ENCODE data around the gene MLX. TPM values are rescaled to one million over a fixed set of nuclear protein-coding genes. Genes with fewer than 3 reads are reported as not detected.

MLX gene
- total RNA-seq, 1 donor from 2014 or later = 79.7 TPM

DNA sequence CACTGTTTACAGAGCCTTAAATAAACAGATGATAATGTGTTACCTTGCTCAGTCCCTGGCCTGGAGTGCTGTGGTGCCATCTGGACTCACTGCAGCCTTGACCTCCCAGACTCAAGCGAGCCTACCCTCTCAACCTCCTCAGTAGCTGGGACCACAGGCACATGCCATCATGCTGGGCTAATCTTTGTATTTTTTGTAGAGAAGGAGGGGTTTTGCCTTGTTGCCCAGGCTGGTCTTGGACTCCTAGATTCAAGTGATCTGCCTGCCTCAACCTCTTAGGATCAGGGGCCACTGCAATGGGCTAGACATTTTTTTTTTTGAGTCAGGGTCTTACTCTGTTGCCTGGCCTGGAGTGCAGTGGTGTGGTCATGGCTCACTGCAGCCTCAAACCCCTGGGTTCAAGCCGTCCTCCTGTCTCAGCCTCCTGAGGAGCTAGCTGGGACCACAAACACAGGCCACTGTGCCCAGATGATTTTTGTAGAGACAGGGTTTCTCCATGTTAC is 35.9 kb upstream of the MLX start:
- intact Hi-C loops (cut with micrococcal nuclease) = no loop called here
- Histone ChIP-seq H3K27me3 (ENCODE audit: low read depth) (no peaks in the 10 kb centered on the region), H3K36me3 (no peaks in the 10 kb centered on the region), H3K9me3 (replicated peaks) (no peaks in the 10 kb centered on the region), H3K27ac (replicated peaks) (peak overlapping the region; percentile 91), H3K4me1 (peaks cover 44% of the 10 kb centered on the region), H3K4me3 (no peak overlapping the region)
- TF ChIP-seq, protein P1, sequence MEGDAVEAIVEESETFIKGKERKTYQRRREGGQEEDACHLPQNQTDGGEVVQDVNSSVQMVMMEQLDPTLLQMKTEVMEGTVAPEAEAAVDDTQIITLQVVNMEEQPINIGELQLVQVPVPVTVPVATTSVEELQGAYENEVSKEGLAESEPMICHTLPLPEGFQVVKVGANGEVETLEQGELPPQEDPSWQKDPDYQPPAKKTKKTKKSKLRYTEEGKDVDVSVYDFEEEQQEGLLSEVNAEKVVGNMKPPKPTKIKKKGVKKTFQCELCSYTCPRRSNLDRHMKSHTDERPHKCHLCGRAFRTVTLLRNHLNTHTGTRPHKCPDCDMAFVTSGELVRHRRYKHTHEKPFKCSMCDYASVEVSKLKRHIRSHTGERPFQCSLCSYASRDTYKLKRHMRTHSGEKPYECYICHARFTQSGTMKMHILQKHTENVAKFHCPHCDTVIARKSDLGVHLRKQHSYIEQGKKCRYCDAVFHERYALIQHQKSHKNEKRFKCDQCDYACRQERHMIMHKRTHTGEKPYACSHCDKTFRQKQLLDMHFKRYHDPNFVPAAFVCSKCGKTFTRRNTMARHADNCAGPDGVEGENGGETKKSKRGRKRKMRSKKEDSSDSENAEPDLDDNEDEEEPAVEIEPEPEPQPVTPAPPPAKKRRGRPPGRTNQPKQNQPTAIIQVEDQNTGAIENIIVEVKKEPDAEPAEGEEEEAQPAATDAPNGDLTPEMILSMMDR (IDR thresholded peaks at IDR 0.05; ENCODE audit: borderline replicate concordance) = no peak
- DNase-seq = no peak

DNA sequence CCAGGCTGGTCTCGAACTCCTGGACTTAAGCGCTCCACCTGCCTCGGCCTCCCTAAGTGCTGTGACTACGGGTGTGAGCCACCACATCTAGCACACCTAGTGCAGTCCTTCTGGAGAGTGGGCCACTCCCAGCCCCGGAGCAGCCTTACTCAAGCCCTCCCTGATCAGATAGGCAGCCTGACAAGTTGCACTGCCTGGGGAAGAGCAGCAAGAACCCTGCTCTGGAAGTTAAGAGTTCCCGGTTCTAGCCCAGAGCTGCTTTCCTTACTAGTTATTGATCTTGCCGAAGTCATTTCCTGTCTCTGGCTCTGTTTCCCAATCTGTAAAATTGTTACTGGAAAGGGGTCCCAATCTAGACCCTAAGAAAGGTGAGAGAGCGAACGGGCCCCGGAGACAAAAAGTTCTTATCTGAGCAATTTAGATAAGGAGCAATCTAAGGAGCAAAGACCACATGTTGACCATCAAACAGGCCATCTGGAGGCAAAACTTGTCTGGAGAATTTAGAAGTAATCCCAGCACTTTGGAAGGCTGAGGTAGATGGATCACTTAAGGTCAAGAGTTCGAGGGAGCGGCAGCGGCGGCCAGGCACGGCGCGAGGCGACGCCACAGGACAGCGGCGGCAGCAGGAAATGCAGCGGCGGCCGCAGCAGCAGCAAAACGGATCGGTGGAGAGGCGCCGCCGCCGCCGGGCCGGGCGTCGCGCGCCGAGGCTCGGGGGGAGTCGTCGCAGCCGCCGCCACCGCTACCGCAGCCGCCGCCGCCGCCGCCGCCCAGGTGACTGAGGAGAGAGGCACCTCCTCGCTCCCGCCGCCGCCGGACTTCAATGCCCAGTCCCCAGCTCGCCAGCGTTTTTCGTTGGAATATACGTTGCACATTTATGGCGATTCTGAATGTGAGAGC is 35.2 kb upstream of the MLX start:
- peak overlapping the region; percentile 69 for H3K4me3 ChIP-seq
- intact Hi-C loops (cut with micrococcal nuclease) = no loop called here

DNA sequence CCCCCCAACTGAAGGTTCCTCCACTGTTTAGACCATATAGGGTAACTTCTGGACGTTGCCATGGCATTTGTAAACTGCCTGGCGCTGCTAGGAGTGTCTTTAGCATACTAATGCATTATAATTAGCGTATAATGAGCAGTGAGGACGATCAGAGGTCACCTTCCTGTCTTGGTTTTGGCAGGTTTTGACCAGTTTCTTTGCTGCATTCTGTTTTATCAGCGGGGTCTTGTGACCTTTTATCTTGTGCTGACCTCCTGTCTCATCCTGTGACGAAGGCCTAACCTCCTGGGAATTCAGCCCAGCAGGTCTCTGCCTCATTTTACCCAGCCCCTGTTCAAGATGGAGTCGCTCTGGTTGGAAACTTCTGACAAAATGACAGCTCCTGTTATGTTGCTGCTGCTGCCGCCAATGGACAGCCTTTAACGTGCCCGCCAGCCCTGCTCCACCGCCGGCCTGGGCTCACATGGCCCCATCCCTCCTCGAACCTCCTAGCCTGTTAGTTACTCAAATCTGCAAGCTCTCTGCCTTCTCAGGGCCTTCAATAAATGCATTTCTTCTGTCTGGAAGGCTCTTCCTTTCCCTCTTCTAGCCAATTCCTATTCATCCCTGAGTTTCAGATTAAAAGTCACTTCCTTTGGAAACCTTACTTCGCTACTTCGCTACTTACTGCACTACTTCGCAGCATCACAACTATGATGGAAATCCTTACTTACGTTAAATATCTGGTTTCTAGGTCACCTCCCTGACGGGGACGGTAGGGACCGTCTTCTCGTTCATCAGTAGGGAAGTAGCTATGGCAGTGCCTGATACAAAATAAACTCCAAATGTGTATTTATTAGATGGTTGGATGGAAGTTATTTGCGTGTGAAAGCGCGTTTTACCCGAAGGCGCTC is 31.5 kb upstream of the MLX start:
- no peaks in the 10 kb centered on the region for H3K27me3 ChIP-seq (ENCODE audit: low read depth)
- intact Hi-C loops (cut with micrococcal nuclease) = no loop called here
- TF ChIP-seq, protein P1 (IDR thresholded peaks at IDR 0.05; ENCODE audit: borderline replicate concordance) = no peak
- peak overlapping the region; percentile 79 for H3K4me3 ChIP-seq
- peaks cover 41% of the 10 kb centered on the region for H3K4me1 ChIP-seq
- H3K36me3 ChIP-seq = peaks cover 23% of the 10 kb centered on the region
- H3K9me3 ChIP-seq (replicated peaks) = no peaks in the 10 kb centered on the region
- no peak for DNase-seq
- H3K27ac ChIP-seq (replicated peaks) = peak overlapping the region; percentile 97

More for the DNA sequence above, 35.2 kb upstream of the MLX start:
- H3K36me3 ChIP-seq = no peaks in the 10 kb centered on the region
- peak; percentile 72 for DNase-seq
- peak overlapping the region; percentile 91 for H3K27ac ChIP-seq (replicated peaks)
- H3K27me3 ChIP-seq (ENCODE audit: low read depth) = no peaks in the 10 kb centered on the region
- TF ChIP-seq, protein P1 (IDR thresholded peaks at IDR 0.05; ENCODE audit: borderline replicate concordance) = peak; percentile 72
- H3K9me3 ChIP-seq (replicated peaks) = no peaks in the 10 kb centered on the region
- H3K4me1 ChIP-seq = peaks cover 40% of the 10 kb centered on the region

DNA sequence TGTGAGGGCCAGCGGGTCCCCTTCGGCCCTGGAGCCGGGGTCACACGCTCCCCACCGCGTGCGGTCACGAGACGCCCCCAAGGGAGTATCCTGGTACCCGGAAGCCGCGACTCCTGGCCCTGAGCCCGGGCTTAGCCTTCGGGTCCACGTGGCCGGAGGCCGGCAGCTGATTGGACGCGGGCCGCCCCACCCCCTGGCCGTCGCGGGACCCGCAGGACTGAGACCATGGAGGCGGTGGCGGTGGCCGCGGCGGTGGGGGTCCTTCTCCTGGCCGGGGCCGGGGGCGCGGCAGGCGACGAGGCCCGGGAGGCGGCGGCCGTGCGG is 30.9 kb upstream of the MLX start, which contains the start of gene NAGLU:
TSS of gene NAGLU (plus strand) at position 194 of the 324 bp plus-strand sequence. CDS start at position 226, 32 bp downstream.
- Histone ChIP-seq H3K36me3 (peaks cover 26% of the 10 kb centered on the region), H3K4me1 (peaks cover 41% of the 10 kb centered on the region), H3K9me3 (replicated peaks) (no peaks in the 10 kb centered on the region), H3K27me3 (ENCODE audit: low read depth) (no peaks in the 10 kb centered on the region), H3K4me3 (peak within 1 kb of the TSS; percentile 79), H3K27ac (replicated peaks) (peak within 1 kb of the TSS; percentile 97)
- TF ChIP-seq, protein P1 (IDR thresholded peaks at IDR 0.05; ENCODE audit: borderline replicate concordance) = no peak
- intact Hi-C loops (cut with micrococcal nuclease) = no loop called here
- peak; percentile 98 for DNase-seq
